HG03175 (cell line): ENCODE results near the gene UBB.

Source experiments
- ATAC-seq: cut with Tn5 transposase; IDR thresholded peaks from one replicate; pipeline ENCODE4 v1.9.1; 2021; ENCODE audit warnings: mild to moderate bottlenecking, moderate library complexity; ENCODE audit not compliant: unreplicated experiment

The UBB gene

DNA sequence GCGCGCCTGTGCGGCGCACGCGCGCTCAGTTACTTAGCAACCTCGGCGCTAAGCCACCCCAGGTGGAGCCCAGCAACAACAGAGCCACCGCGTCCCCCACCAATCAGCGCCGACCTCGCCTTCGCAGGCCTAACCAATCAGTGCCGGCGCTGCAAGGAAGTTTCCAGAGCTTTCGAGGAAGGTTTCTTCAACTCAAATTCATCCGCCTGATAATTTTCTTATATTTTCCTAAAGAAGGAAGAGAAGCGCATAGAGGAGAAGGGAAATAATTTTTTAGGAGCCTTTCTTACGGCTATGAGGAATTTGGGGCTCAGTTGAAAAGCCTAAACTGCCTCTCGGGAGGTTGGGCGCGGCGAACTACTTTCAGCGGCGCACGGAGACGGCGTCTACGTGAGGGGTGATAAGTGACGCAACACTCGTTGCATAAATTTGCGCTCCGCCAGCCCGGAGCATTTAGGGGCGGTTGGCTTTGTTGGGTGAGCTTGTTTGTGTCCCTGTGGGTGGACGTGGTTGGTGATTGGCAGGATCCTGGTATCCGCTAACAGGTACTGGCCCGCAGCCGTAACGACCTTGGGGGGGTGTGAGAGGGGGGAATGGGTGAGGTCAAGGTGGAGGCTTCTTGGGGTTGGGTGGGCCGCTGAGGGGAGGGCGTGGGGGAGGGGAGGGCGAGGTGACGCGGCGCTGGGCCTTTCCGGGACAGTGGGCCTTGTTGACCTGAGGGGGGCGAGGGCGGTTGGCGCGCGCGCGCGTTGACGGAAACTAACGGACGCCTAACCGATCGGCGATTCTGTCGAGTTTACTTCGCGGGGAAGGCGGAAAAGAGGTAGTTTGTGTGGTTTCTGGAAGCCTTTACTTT, at the start of gene UBB:
Gene UBB (plus strand): TSS at position 452 of the 856 bp plus-strand sequence. CDS start 817 bp downstream, outside the sequence.
- peak; percentile 96 for ATAC-seq

GRCh38 chr17:16338391-16338790, 42.5 kb upstream of the UBB start:
- ATAC-seq, result no peak

GRCh38 chr17:16339402-16339801, 41.5 kb upstream of the UBB start:
- no peak for ATAC-seq

DNA sequence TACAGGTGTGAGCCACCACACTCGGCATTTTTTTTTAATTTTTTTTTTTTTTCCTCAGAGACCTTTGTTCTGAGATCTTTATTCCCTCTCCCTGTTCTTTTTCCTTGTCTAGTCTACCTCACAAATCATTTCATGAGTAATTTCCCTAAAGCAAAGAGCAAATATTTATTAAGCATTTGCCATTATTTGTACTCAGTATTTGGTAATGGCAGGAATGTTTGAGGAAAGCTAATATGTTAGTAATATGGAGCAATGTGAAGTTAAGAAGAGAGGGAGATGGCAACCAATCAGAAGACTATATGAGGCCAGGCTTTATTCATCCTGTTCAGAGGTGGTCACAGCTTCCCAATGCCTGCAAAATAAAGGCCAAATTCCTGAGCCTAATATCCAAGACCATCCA, 40.9 kb upstream of the UBB start:
- ATAC-seq, result no peak

DNA sequence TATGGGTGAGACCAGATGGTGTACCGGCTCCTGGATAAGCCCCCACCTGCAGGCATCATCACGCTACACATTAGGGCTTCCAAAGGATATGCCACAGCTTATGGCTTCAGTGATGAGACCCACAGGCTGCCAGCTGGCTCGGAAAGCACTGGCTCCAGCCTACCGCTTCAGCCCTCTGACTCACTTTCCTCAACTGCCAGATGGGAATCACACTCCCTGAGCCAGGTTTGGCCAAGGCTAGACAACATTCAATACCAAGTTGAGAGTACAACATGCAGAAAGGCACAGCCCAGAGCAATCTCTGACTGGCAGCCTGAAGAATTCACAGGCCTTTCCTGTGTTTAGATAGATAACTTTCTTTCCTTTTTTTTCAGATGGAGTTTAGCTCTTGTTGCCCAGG, 37.9 kb upstream of the UBB start:
- ATAC-seq, result no peak

DNA sequence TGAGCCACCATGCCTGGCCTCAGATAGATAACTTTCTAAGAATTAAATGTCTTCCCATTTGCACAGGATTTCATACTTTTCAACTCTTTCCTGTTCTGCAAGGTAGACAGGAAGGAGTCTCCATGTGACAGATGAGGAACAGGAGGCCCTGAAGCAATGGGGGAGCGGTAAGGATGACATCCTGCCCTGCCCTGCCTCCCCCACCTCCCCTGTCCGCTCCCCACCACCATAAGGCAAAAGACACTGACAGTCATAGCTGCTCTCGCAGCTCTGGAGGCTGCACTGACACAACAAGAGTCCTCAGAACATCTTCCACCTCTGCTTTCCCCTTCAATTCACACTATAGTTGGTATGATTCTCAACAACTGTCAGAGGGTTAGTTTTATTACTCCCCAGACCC, 37.3 kb upstream of the UBB start:
- ATAC-seq, result no peak

GRCh38 chr17:16345565-16345964, 35.3 kb upstream of the UBB start:
- no peak for ATAC-seq

- no peak for ATAC-seq
Measured at GRCh38 chr17:16346721-16347271, 34.1 kb upstream of the UBB start.

DNA sequence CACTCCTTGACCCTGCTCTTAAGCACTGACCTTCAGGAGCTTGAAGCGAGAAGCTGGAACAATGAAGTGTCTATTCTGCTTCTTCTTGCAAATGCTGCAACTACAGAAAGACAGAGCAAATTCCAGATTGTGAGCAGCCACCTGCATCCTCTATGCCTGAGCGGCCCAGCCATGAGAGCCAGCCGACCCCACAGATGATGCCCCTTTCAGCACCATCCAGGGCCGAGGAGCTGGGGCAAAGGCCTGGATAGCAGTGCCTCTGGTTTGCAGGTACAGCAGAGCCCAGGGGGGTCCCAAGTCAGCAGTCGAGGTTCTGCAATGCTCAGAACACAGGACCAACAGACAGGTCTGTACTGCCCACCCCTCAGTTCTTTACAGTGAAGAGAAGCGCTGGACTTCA, 32.3 kb upstream of the UBB start:
- ATAC-seq, result no peak

DNA sequence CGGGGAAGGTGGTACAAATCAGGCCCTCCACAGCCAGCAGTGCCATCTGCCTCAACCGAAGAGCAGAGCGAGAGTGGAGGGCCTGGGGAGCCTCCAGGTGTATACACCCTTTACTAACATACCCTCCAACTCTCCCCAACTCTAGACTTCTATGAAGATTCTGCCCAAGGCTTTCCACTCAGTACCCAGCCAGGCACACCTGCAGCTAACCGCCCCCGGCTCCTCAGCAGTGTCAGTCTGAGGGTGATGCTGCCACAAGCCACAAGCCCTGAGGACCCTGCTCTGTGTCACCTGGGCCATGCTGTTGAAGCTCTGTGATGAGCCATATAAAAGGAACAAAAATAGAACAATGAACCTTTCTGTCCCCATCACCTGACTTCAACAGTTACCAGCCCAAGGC, 31.5 kb upstream of the UBB start:
- ATAC-seq, result no peak

GRCh38 chr17:16351831-16352230, 29.1 kb upstream of the UBB start:
- no peak for ATAC-seq

DNA sequence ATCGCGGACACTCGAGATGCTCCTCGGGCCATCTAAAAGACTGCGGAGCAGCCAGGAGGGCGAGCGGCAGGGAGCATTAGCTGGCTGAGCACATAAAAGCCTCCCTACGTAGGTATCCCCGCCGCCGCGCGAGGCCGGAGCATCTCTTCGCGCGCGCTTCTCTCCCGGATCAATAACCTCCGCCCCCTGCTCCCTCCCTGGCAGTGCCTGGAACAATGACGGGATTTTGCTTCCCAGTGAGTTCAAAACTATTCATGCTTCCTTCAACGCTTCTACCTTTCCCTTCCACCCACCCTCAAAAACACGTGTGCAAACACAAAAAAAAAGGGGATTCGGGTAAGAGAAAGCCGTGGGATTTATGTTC, 28.6 kb upstream of the UBB start:
- ATAC-seq, result no peak

DNA sequence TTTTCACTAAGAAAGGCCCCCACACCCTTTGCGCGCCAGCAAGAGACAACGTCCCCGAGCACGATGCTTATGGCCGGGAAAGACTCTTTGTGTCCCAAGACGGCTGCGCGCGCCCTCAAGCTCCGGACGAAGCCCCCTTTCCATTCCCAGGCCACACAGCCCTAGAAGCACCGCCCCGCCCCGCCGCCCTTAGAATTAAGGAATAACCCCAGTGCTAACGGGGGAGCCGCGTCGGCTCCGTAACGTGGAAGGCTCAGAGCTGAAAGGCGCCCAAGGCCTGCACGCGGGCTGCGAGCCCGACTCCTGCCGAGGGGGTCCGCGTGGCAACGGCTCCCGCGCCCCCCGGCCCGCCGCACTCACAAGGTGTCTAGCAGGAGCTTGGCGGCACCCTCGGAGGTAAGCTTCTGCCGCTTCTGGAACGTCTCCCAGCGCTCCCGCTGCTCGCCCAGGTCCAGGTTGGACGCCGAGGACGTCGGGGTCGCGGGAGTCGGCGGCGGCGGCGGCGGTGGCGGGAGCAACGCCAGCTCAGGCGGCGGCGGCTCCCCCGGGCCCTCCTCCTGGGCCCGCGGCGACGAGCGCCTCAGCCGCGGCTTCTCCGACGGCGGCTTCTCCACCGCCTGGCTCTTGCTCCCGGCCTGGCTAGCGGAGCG, 28.1 kb upstream of the UBB start:
- peak; percentile 54 for ATAC-seq

- ATAC-seq, result peak; percentile 75
Measured at GRCh38 chr17:16353317-16354174, 27.3 kb upstream of the UBB start, which contains the start of gene CENPV. Gene CENPV, minus strand, starts transcription at chr17:16353469. Its CDS starts 33 bp downstream, at chr17:16353436.

- no peak for ATAC-seq
Measured at GRCh38 chr17:16354585-16354984, 26.3 kb upstream of the UBB start.

DNA sequence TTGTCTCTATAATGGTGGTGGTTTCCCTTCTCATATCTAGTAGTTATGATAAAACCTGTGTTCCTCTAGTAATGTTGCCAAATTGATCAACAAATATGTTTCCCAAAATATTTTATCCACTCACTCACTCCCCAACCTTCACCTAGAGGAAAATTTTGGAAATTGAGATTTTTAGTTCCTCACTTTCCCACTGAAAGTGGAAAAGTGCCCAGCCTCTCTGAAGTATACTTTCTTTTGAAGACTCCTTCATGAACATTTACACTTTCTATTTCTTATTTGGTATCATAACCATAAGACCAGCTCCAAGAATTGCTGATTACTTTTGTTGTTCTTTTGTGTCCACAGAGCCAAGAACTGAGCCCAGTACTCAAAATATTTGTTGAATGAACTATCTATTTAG, 22.5 kb upstream of the UBB start:
- ATAC-seq, result no peak

DNA sequence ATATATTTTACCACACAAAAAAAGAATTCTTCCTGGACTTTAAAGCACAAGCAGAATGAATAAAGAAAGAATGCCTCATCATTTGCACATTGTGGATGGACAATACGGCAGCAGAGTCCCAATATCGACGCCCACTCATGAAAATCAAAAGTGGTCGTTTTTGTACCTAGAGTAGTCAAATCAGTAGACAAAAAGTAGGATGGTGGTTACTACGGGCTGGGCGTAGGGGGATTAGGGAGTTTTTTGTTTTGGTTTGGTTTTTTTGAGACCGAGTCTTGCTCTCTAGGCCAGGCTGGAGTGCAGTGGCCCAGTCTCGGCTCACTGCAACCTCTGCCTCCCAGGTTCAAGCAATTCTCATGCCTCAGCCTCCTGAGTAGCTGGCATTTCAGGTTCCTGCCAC, 19.0 kb upstream of the UBB start:
- ATAC-seq, result no peak

DNA sequence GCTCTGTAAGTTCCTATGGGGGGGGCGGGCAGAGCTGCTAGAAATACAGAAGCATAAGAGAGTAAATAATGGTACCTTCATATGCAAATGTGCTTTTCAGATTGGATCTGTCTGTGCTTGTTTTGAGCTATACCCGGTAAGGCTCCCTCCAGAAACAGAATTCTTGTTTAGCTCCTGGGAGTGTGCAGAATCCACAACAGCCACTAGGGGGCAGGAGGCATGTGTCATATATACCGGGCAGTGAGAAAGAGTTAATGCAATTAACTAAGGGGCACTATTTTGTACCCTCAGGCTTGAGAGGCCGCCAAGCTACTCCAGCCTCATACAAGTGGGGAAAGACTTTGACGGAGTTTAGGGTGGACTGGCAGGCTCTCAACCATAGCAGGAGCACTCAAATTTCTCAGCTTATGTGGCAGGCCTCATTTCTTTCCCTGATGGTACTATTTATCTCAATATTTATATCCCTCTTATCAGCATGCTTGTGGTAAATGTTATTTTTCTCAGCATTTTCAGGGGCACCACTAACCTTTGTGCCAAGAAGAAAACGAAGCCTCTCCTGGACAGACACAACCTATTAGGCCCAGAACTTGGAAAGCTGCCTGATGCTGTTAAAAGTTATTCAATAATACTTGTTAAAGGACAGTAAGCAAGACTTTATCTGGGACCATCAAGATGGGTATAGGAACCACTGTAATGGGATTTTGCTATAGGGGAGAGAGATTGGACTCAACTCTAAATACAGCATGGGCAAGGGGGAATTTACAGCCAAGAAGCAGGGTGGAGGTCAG, 16.9 kb upstream of the UBB start:
- peak; percentile 84 for ATAC-seq

DNA sequence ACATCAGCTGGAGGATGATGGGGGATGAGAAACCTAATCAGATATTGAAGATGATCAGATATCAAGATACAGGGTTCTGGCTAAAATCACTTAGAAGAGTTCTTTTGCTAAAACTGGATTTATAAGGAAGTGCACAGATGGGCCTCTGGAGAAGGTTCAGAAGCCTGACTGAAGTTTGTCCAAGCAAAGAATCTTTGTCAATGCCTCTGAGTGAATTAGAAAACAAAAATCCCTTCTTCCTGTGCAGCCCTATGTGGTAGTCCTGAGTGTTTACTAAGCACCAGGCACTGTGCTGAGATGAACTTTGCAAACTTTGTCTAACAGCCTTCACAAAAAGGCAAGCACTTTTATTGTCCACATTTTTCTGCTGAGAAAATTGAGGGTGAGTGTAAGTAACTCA, 16.3 kb upstream of the UBB start:
- no peak for ATAC-seq

GRCh38 chr17:16371742-16372141, 9.1 kb upstream of the UBB start:
- ATAC-seq, result no peak
